Mucosa of stomach (tissue), 1 donor: ENCODE data around the gene UNC5A.

ENCODE experiments used
- H3K27me3 ChIP-seq: one replicate; pipeline ENCODE4 v1.7.0; 2013; ENCODE audit warnings: mild to moderate bottlenecking, low read length; ENCODE audit not compliant: control insufficient read depth, insufficient read depth
- H3K36me3 ChIP-seq: one replicate; pipeline ENCODE4 v1.7.0; 2013; ENCODE audit warnings: low read length; ENCODE audit not compliant: control insufficient read depth, insufficient read depth
- H3K4me1 ChIP-seq: one replicate; pipeline ENCODE4 v1.7.0; 2013; ENCODE audit warnings: mild to moderate bottlenecking, low read length; ENCODE audit not compliant: control insufficient read depth, insufficient read depth
- H3K4me3 ChIP-seq: one replicate; pipeline ENCODE4 v1.7.0; 2013; ENCODE audit warnings: low read length
- H3K9ac ChIP-seq: one replicate; pipeline ENCODE4 v1.7.0; 2013; ENCODE audit warnings: mild to moderate bottlenecking, low read length, moderate library complexity
- H3K9me3 ChIP-seq: one replicate; pipeline ENCODE4 v1.7.0; 2013; ENCODE audit warnings: mild to moderate bottlenecking, low read length, moderate library complexity; ENCODE audit not compliant: control insufficient read depth
- donor health status: Pancreatic carcinoma.

Gene UNC5A

DNA sequence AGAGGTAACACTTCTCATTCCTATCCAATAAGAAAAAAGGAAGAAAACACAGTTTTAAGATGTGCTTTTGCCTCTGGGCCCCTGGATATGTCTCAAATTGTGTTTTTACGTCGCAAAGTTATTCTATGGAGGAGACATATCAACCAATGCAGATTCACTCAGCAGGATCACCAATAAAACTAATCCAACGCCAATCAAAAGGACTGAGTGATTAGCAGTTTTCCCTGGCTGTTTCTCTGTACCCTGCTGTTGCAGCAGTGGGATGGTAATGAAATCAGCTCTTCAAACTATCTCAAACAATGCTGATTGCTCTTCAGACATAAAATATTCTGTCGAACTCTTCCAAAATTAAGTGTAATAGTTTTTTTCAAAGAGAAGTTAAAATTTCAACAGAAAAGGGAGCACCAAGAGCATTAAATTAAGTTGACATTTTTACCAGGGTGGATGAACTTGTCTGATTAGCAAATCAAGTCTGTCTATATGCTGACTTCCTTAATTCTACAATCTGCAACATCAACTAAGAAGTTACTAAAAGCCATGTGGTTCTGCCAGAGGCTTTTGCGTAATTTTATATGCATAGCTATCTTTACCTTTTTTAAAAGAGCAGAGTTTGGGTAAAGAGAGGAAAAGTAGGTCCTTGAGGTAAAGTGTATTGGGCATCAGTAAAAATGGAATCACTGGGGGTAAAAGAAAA lies 98.5 kb downstream of the UNC5A start:
- Histone ChIP-seq H3K36me3 (no peaks in the 10 kb centered on the region), H3K9ac (no peak overlapping the region)

DNA sequence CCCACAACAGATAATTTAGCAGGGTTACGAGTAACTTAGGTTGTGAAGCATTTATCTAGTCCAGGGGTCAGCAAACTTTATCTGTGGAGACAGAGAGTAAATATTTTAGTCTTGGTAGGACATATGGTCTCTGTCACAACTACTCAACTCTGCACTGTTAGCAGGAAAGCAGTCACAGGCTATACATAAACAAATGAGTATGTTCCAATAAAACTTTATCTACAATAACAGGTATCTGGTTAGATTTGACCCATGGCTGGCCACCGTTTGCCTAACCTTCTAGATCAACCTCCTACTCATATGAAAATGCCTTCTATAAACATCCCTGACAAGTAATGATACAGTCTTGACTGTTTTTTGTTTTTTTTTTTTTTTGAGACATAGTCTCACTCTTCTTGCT lies 101.8 kb downstream of the UNC5A start:
- Histone ChIP-seq H3K27me3 (no peaks in the 10 kb centered on the region), H3K36me3 (no peaks in the 10 kb centered on the region), H3K9me3 (no peaks in the 10 kb centered on the region), H3K9ac (no peak overlapping the region), H3K4me1 (peaks cover 6% of the 10 kb centered on the region), H3K4me3 (no peak overlapping the region)

More for the DNA sequence above, 98.5 kb downstream of the UNC5A start:
- H3K27me3 ChIP-seq = no peaks in the 10 kb centered on the region
- H3K9me3 ChIP-seq = no peaks in the 10 kb centered on the region
- H3K4me1 ChIP-seq = no peaks in the 10 kb centered on the region
- H3K4me3 ChIP-seq = no peak overlapping the region

DNA sequence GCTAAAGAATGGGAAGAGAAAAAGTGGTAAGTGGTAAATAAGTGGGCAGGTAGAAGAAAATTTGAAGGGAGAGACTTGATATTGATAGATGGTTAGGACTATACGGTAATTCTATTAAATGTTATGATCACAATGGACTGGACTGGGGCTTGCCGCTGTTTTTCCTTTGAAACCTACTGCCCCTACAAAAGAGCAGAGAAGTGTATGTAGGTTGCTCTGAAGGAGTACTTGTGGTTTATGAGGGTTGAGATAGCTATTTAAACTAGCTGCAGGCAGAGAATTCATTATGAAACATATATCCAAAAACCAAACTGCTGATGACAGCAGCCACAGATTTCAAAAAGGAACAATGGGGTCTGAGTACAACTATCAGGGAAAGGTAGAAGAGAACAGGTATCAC lies 105.5 kb downstream of the UNC5A start:
- no peak overlapping the region for H3K9ac ChIP-seq
- no peaks in the 10 kb centered on the region for H3K9me3 ChIP-seq
- H3K4me1 ChIP-seq = peaks cover 6% of the 10 kb centered on the region
- H3K36me3 ChIP-seq = no peaks in the 10 kb centered on the region
- no peaks in the 10 kb centered on the region for H3K27me3 ChIP-seq
- H3K4me3 ChIP-seq = no peak overlapping the region

DNA sequence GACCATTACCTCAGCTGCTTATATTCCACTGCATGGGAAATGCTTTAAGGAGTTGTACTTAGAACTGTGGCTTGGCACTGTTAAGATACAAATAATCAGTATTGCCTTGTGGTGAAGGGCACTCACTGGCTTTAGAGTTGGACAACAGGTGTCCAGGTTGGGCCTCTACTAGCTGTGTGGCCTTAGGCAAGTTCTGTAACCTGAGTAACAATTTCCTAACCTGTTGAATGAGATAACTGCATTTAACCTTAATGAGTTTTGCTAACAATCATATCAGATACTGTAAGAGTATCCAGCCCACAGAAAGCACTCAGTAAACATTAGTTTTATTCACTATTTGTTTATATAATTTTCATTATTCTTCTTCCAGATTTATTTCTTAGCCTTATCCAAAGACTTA lies 106.0 kb downstream of the UNC5A start:
- H3K9me3 ChIP-seq = no peaks in the 10 kb centered on the region
- no peak overlapping the region for H3K9ac ChIP-seq
- H3K4me3 ChIP-seq = no peak overlapping the region
- no peaks in the 10 kb centered on the region for H3K36me3 ChIP-seq
- H3K4me1 ChIP-seq = peaks cover 6% of the 10 kb centered on the region
- H3K27me3 ChIP-seq = no peaks in the 10 kb centered on the region

DNA sequence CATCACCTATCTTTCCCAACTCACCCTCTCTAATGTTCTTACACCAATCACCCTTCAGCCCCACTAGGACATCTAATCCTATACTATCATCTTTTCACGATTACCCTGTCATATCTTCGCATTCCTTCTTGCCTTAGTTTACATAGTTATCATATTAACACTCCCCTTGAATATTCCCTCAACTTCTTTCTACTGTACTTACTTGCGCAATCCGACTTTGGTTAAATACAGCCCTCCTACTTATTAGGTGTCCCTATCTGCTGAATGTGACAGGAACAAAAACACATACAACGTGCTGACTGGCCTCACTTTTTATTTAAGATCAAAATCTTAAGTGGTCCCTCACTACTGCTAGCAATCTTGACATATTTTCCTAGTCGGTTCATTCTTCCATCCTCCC lies 108.3 kb downstream of the UNC5A start:
- no peaks in the 10 kb centered on the region for H3K9me3 ChIP-seq
- H3K4me3 ChIP-seq = no peak overlapping the region
- H3K4me1 ChIP-seq = peaks cover 6% of the 10 kb centered on the region
- H3K9ac ChIP-seq = no peak overlapping the region
- H3K36me3 ChIP-seq = no peaks in the 10 kb centered on the region
- H3K27me3 ChIP-seq = no peaks in the 10 kb centered on the region

DNA sequence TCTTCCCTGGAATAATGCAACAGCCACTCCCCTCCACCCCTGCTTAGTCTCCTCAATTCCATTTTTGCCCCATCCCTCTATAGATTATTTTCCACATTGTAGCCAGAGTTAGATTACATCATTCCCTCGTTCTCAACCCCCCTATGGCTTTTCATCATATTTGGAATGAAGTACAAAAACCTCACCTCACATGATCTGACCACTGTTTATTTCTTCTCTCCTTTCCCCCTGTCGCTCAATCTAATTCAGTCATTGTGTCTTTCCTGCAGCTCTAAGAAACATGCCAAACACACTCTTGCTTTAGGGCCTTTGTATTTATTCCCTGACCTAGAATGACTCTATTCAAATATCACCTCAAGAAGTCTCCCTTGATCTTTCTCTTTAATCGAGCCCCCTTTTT lies 111.4 kb downstream of the UNC5A start:
- Histone ChIP-seq H3K9me3 (no peaks in the 10 kb centered on the region), H3K36me3 (no peaks in the 10 kb centered on the region), H3K4me1 (no peaks in the 10 kb centered on the region), H3K27me3 (no peaks in the 10 kb centered on the region), H3K4me3 (no peak overlapping the region), H3K9ac (no peak overlapping the region)

DNA sequence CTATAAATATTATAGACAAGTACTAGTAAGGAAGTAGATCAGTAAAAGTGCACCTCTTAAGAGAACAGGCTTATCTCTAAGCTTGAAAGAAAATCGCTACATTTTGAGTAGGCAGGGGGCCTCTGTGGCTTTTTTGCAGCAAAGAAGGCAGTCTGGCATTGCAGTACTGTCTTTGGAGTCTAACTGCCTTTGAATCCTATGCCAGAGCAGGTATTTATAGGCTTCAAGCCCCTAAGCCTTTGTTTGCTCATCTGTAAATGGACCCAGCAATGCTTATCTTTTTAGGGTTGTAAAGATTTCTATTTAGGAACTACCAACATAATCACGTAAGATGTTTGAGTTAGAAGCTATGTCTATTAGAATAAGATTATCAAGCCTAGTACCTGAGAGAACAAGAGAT lies 112.5 kb downstream of the UNC5A start:
- Histone ChIP-seq H3K27me3 (no peaks in the 10 kb centered on the region), H3K36me3 (no peaks in the 10 kb centered on the region), H3K4me1 (no peaks in the 10 kb centered on the region), H3K4me3 (no peak overlapping the region), H3K9me3 (no peaks in the 10 kb centered on the region), H3K9ac (no peak overlapping the region)

DNA sequence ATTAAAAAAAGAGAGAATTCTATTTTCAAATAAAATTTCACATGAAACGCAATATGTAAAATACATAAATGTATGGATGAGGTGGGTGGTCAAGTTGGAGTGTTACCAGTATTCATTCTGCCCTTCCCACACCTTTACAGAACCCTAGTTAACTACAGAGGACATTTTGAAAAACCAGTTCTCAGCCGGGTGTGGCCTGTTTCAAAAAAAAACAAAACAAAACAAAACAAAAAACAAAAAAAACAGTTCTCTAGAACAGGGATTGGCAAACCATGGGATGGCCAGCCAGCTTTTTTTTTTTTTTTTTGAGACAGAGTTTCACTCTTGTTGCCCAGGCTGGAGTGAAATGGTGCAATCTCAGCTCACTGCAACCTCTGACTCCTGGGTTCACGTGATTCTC lies 117.2 kb downstream of the UNC5A start:
- Histone ChIP-seq H3K4me1 (no peaks in the 10 kb centered on the region), H3K4me3 (no peak overlapping the region), H3K27me3 (no peaks in the 10 kb centered on the region), H3K9ac (no peak overlapping the region), H3K36me3 (no peaks in the 10 kb centered on the region), H3K9me3 (no peaks in the 10 kb centered on the region)

DNA sequence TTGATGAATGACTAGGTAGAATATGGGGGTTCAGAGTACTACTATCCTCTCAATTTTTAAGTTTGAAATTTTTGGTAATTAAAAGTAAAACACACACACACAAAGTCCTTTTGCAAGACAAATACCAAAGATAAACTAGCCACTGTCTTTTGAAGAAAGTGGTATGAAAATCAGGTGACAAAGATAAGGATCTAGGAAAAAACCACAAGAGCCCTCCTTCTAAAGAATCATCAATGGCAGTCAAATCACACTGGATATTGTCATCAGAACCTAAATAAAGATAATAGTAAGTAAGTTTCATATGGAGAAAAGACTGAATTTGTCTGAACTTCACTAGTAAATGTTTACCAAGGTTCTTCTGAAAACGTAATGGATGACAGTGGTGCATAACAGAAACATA lies 119.3 kb downstream of the UNC5A start:
- Histone ChIP-seq H3K9ac (no peak overlapping the region), H3K4me1 (no peaks in the 10 kb centered on the region), H3K36me3 (no peaks in the 10 kb centered on the region), H3K4me3 (no peak overlapping the region), H3K27me3 (no peaks in the 10 kb centered on the region), H3K9me3 (no peaks in the 10 kb centered on the region)
